Thyroid gland (tissue), 4 donors: ENCODE measurements around the gene EFCAB7. TPM values are rescaled to one million over a fixed set of nuclear protein-coding genes. Genes with fewer than 3 reads are reported as not detected.

Source experiments
- DNase-seq, 2 donors: peaks; one replicate each; pipeline ENCODE4 v3.0.0-alpha.2; 2019
- H3K27ac ChIP-seq, 3 donors: fragments of 200-600 bp; sonication (generic); 1 replicate in 2 of 3; 2 replicates in 1 of 3; pipeline ENCODE4 v1.5.1; 2016 to 2019; ENCODE audit warnings: mild to moderate bottlenecking in 1 of 3, moderate library complexity in 1 of 3
- H3K27me3 ChIP-seq: fragments of 200-600 bp; sonication (generic); one replicate; pipeline ENCODE4 v1.5.1; 2019
- H3K36me3 ChIP-seq, 2 donors: fragments of 200-600 bp; sonication (generic); one replicate each; pipeline ENCODE4 v1.5.1; 2016 to 2019
- H3K4me1 ChIP-seq, 2 donors: fragments of 200-600 bp; sonication (generic); one replicate each; pipeline ENCODE4 v1.5.1; 2017 to 2019
- H3K4me3 ChIP-seq, 3 donors: fragments of 200-600 bp; sonication (generic); replicated peaks in 1 of 3; 1 replicate in 2 of 3; 2 replicates in 1 of 3; pipeline ENCODE4 v1.5.1; 2016; ENCODE audit warnings: mild to moderate bottlenecking in 1 of 3
- H3K9me3 ChIP-seq: fragments of 200-600 bp; sonication (generic); one replicate; pipeline ENCODE4 v1.5.1; 2017
- CTCF ChIP-seq, 6 experiments: fragments of 200-600 bp in 3 of 6; fragments of 450-650 bp in 3 of 6; sonication (generic) in 3 of 6; IDR thresholded peaks; one replicate each; pipeline ENCODE4 v1.5.1; 2016 to 2019; ENCODE audit warnings: antibody characterized with exemption in 6 of 6, mild to moderate bottlenecking in 2 of 6, inconsistent platforms in 1 of 6, moderate library complexity in 1 of 6
- POLR2A ChIP-seq, 2 donors: fragments of 450-650 bp; IDR thresholded peaks; one replicate each; pipeline ENCODE4 v1.6.1; 2017; ENCODE audit warnings: antibody characterized with exemption in 2 of 2, mild to moderate bottlenecking in 2 of 2, moderate library complexity in 1 of 2
- WGBS, 2 donors: methylation state at CpG; one replicate each; pipeline ENCODE4 v1.1.5; 2017; 5-methylcytosine and 5-hydroxymethylcytosine counted together
- intact Hi-C: fragments of 100-400 bp; cut with DNase I; formaldehyde crosslinking; loops from one replicate; pipeline ENCODE4 v1.15.1; 2023
- small RNA-seq: library from RNA; depleted of rRNA; stranded (forward); fragments of <200 nt; gene quantifications from one replicate; pipeline ENCODE3, GENCODE V24; 2016
- total RNA-seq, 4 donors: library from RNA; depleted of rRNA; stranded (reverse); fragments of >200 nt; gene quantifications; one replicate each; pipeline ENCODE4 v1.2.3, GENCODE V29; 2016

Gene EFCAB7
- total RNA-seq, 4 donors from 2014 or later, result 8.3 to 11.7 (median 10.0) TPM

GRCh38 chr1:63618011-63618410, 94.7 kb downstream of the EFCAB7 start:
- intact Hi-C loops, result loop anchor here (5.0 to 10.0 kb wide), 2 partner anchors 517 to 629 kb away; no protein-coding TSS in a partner anchor

GRCh38 chr1:63619558-63619957, 96.2 kb downstream of the EFCAB7 start:
- no peaks in the 10 kb centered on the region for H3K36me3 ChIP-seq
- H3K27ac ChIP-seq, result no peak overlapping the region
- no peak overlapping the region for H3K4me3 ChIP-seq
- H3K4me1 ChIP-seq, result peaks cover 4 to 23% of the 10 kb centered on the region in 2 donors
- no peaks in the 10 kb centered on the region for H3K27me3 ChIP-seq
- no peak for DNase-seq
- intact Hi-C loops, result loop anchor here (5.0 to 10.0 kb wide), 2 partner anchors 515 to 628 kb away; no protein-coding TSS in a partner anchor
- 95 to 98% methylated on average over 4 of the region's 4 CpGs for WGBS, 2 donors
- no peaks in the 10 kb centered on the region for H3K9me3 ChIP-seq
- TF ChIP-seq CTCF (IDR thresholded peaks at IDR 0.05), result no peak
- no peak for TF ChIP-seq POLR2A (IDR thresholded peaks at IDR 0.05)

More at GRCh38 chr1:63618011-63618410, 94.7 kb downstream of the EFCAB7 start:
- Histone ChIP-seq H3K27ac (no peak overlapping the region), H3K36me3 (no peaks in the 10 kb centered on the region), H3K4me1 (peaks cover 2 to 14% of the 10 kb centered on the region in 2 donors), H3K27me3 (no peaks in the 10 kb centered on the region), H3K9me3 (no peaks in the 10 kb centered on the region), H3K4me3 (no peak overlapping the region)
- TF ChIP-seq POLR2A (IDR thresholded peaks at IDR 0.05) (no peak), CTCF (IDR thresholded peaks at IDR 0.05) (no peak)
- no peak for DNase-seq

- H3K36me3 ChIP-seq, result no peaks in the 10 kb centered on the region
- DNase-seq, result no peak
- H3K9me3 ChIP-seq, result no peaks in the 10 kb centered on the region
- WGBS, 2 donors, result 94 to 98% methylated on average over 5 of the region's 5 CpGs
- H3K27me3 ChIP-seq, result no peaks in the 10 kb centered on the region
- peaks cover 10 to 23% of the 10 kb centered on the region in 2 donors for H3K4me1 ChIP-seq
- TF ChIP-seq POLR2A (IDR thresholded peaks at IDR 0.05), result no peak
- TF ChIP-seq CTCF (IDR thresholded peaks at IDR 0.05), result no peak
- intact Hi-C loops, result no loop called here
- no peak overlapping the region for H3K4me3 ChIP-seq
- peak overlapping the region in 1 of 3 donors; percentile 40 for H3K27ac ChIP-seq
Observed at GRCh38 chr1:63620671-63621070, 97.3 kb downstream of the EFCAB7 start.

- Histone ChIP-seq H3K9me3 (no peaks in the 10 kb centered on the region), H3K4me3 (no peak overlapping the region), H3K4me1 (peaks cover 10 to 23% of the 10 kb centered on the region in 2 donors), H3K27ac (peak overlapping the region in 1 of 3 donors; percentile 40), H3K36me3 (no peaks in the 10 kb centered on the region), H3K27me3 (no peaks in the 10 kb centered on the region)
- 79 to 95% methylated on average over 3 of the region's 3 CpGs for WGBS, 2 donors
- DNase-seq, result no peak
- TF ChIP-seq POLR2A (IDR thresholded peaks at IDR 0.05), result no peak
- TF ChIP-seq CTCF (IDR thresholded peaks at IDR 0.05), result no peak
- intact Hi-C loops, result no loop called here
Observed at GRCh38 chr1:63621075-63621474, 97.8 kb downstream of the EFCAB7 start.

- peak in 1 of 2 donors; percentile 27 for DNase-seq
- no peaks in the 10 kb centered on the region for H3K36me3 ChIP-seq
- H3K27me3 ChIP-seq, result no peaks in the 10 kb centered on the region
- TF ChIP-seq CTCF (IDR thresholded peaks at IDR 0.05) (no peak), POLR2A (IDR thresholded peaks at IDR 0.05) (no peak)
- 73 to 82% methylated on average over 6 of the region's 6 CpGs for WGBS, 2 donors
- no peak overlapping the region for H3K27ac ChIP-seq
- no peak overlapping the region for H3K4me3 ChIP-seq
- no peaks in the 10 kb centered on the region for H3K9me3 ChIP-seq
- intact Hi-C loops, result no loop called here
- peaks cover 10 to 23% of the 10 kb centered on the region in 2 donors for H3K4me1 ChIP-seq
Observed at GRCh38 chr1:63621698-63622097, 98.4 kb downstream of the EFCAB7 start.

Small RNA genes lying within 50 kb of the gene (small RNA-seq; reads per million reads assigned to genes)
- not detected for gene RF02105
- not detected for gene RF02106
- not detected for gene RF02107
- gene RF02108, result not detected
- gene RF02109, result not detected
- gene RF02110, result not detected
- not detected for gene RN7SL488P
- not detected for gene RNU7-123P

Other genes with a start within 250 kb of the EFCAB7 start
- gene FOXD3, start 201.0 kb upstream of the EFCAB7 start, total RNA-seq, result under 1 TPM in 1 of 4 donors, not detected in 3; 0.24 TPM
- gene ALG6, start 155.9 kb upstream of the EFCAB7 start, total RNA-seq, result 10 to 100 TPM in 3 of 4 donors, 1 to 10 TPM in 1; 9.2 to 21.5 (median 19.7) TPM
- gene ITGB3BP, start 300 bp upstream of the EFCAB7 start, total RNA-seq, result 10 to 100 TPM; 15.0 to 19.6 (median 19.5) TPM
- 10 to 100 TPM; 37.1 to 84.1 (median 63.2) TPM for gene PGM1, start 69.9 kb downstream of the EFCAB7 start, total RNA-seq